ENCODE data around the gene ARID1B. TPM values are rescaled to one million over a fixed set of nuclear protein-coding genes. Genes with fewer than 3 reads are reported as not detected.
"Not testable (repeated sequence)": the region's sequence is repeated elsewhere in the genome, so short reads cannot be mapped to it uniquely, and the experiment has no call there.

The ARID1B gene
- total RNA-seq, 1 experiment from 2014 or later = 58.8 TPM

- Histone ChIP-seq H3K9me3 (no peaks in the 10 kb centered on the region), H3K27me3 (replicated peaks; ENCODE audit: control insufficient read depth, insufficient read depth, low read length) (no peaks in the 10 kb centered on the region), H3K36me3 (ENCODE audit: control insufficient read depth, insufficient read depth, low read length) (no peaks in the 10 kb centered on the region), H3K4me1 (peaks cover 5% of the 10 kb centered on the region; the same call in 1 of the 2 replicates), H3K4me3 (ENCODE audit: low read depth, low read length) (no peak overlapping the region)
- TF ChIP-seq CTCF (IDR thresholded peaks at IDR 0.05; ENCODE audit: insufficient read depth in 1 of 2, low read depth in 1 of 2, low read length in 1 of 2, severe bottlenecking in 1 of 2, unreplicated experiment in 1 of 2) = no peak
- no peaks in the 10 kb centered on the region for H3K9me3 Mint-ChIP-seq (ENCODE audit: unreplicated experiment)
- H3K36me3 Mint-ChIP-seq (ENCODE audit: insufficient read depth, unreplicated experiment) = peaks cover 5% of the 10 kb centered on the region
- DNase-seq = no peak
- intact Hi-C loops (cut with micrococcal nuclease; ENCODE audit: unreplicated experiment) = no loop called here
- no TSS peak for BruUV-seq (replicated peaks)
- peaks cover 6% of the 10 kb centered on the region for H3K4me1 Mint-ChIP-seq (ENCODE audit: low read depth, unreplicated experiment)
- CTCF ChIA-PET = no interaction called here
- no peak overlapping the region for H3K27ac Mint-ChIP-seq (ENCODE audit: unreplicated experiment)
- POLR2A ChIA-PET = no interaction called here
- H3K4me3 Mint-ChIP-seq (ENCODE audit: unreplicated experiment) = no peak overlapping the region
- H3K27me3 Mint-ChIP-seq (ENCODE audit: insufficient read depth, unreplicated experiment) = no peaks in the 10 kb centered on the region
Observed at GRCh38 chr6:156943816-156944215, 166.6 kb downstream of the ARID1B start.

- H3K36me3 Mint-ChIP-seq (ENCODE audit: insufficient read depth, unreplicated experiment) = peaks cover 5% of the 10 kb centered on the region
- CTCF ChIA-PET = interaction anchor here (0.7 kb wide), 1 partner anchor 249 kb away, joined by 3 read pairs; no protein-coding TSS in a partner anchor
- H3K27me3 ChIP-seq (replicated peaks; ENCODE audit: control insufficient read depth, insufficient read depth, low read length) = no peaks in the 10 kb centered on the region
- H3K4me3 Mint-ChIP-seq (ENCODE audit: unreplicated experiment) = no peak overlapping the region
- no peaks in the 10 kb centered on the region for H3K9me3 Mint-ChIP-seq (ENCODE audit: unreplicated experiment)
- H3K27ac Mint-ChIP-seq (ENCODE audit: unreplicated experiment) = no peak overlapping the region
- H3K4me1 ChIP-seq = peaks cover 10% of the 10 kb centered on the region; the same call in 1 of the 2 replicates
- POLR2A ChIA-PET = no interaction called here
- no peaks in the 10 kb centered on the region for H3K27me3 Mint-ChIP-seq (ENCODE audit: insufficient read depth, unreplicated experiment)
- H3K36me3 ChIP-seq (ENCODE audit: control insufficient read depth, insufficient read depth, low read length) = no peaks in the 10 kb centered on the region
- H3K9me3 ChIP-seq = no peaks in the 10 kb centered on the region
- H3K4me1 Mint-ChIP-seq (ENCODE audit: low read depth, unreplicated experiment) = peaks cover 11% of the 10 kb centered on the region
- no peak for DNase-seq
- intact Hi-C loops (cut with micrococcal nuclease; ENCODE audit: unreplicated experiment) = no loop called here
- no peak overlapping the region for H3K4me3 ChIP-seq (ENCODE audit: low read depth, low read length)
- no peak for TF ChIP-seq CTCF (IDR thresholded peaks at IDR 0.05; ENCODE audit: insufficient read depth in 1 of 2, low read depth in 1 of 2, low read length in 1 of 2, severe bottlenecking in 1 of 2, unreplicated experiment in 1 of 2)
- BruUV-seq (replicated peaks) = no TSS peak
Observed at GRCh38 chr6:156944412-156944811, 167.2 kb downstream of the ARID1B start.

GRCh38 chr6:156945789-156946172 is 168.6 kb downstream of the ARID1B start:
- H3K9me3 Mint-ChIP-seq (ENCODE audit: unreplicated experiment); BruUV-seq (replicated peaks); H3K9me3 ChIP-seq; H3K4me3 ChIP-seq (ENCODE audit: low read depth, low read length); H3K36me3 ChIP-seq (ENCODE audit: control insufficient read depth, insufficient read depth, low read length); H3K27ac Mint-ChIP-seq (ENCODE audit: unreplicated experiment); CTCF ChIA-PET; intact Hi-C loops (cut with micrococcal nuclease; ENCODE audit: unreplicated experiment); POLR2A ChIA-PET; H3K27me3 ChIP-seq (replicated peaks; ENCODE audit: control insufficient read depth, insufficient read depth, low read length); H3K27me3 Mint-ChIP-seq (ENCODE audit: insufficient read depth, unreplicated experiment); DNase-seq; H3K36me3 Mint-ChIP-seq (ENCODE audit: insufficient read depth, unreplicated experiment); H3K4me1 Mint-ChIP-seq (ENCODE audit: low read depth, unreplicated experiment); H3K4me3 Mint-ChIP-seq (ENCODE audit: unreplicated experiment): not testable (repeated sequence)
- peaks cover 13% of the 10 kb centered on the region; the same call in 1 of the 2 replicates for H3K4me1 ChIP-seq

Data from Caco-2 (cell line).